CD4-positive, alpha-beta T cell (primary cell): Measurements from ENCODE around the gene PRMT2. TPM values are rescaled to one million over a fixed set of nuclear protein-coding genes. Genes with fewer than 3 reads are reported as not detected.

ENCODE experiments used
- ATAC-seq: fragments of 200-7000 bp; cut with Tn5 transposase; one replicate; pipeline ENCODE4 v1.10.0; 2022; ENCODE audit warnings: mild to moderate bottlenecking; ENCODE audit not compliant: poor library complexity
- CTCF ChIA-PET: fragments of 350-600 bp; sonication (Branson Sonifier 250); formaldehyde crosslinking; loops from one replicate; lab custom pipeline; 2021; ENCODE audit warnings: antibody characterized with exemption, inconsistent platforms; lab: Charles Lee
- POLR2A ChIA-PET: fragments of 350-600 bp; sonication (Branson Sonifier 250); formaldehyde crosslinking; loops from one replicate; lab custom pipeline; 2021; ENCODE audit warnings: antibody characterized with exemption, inconsistent platforms; lab: Charles Lee
- DNase-seq, 14 experiments: peaks; one replicate each; pipeline ENCODE4 v3.0.0-alpha.2; 2013 to 2020; ENCODE audit warnings: mixed read lengths in 2 of 14
- H3K27ac ChIP-seq, 2 donors: one replicate each; pipeline versions ENCODE4 v1.5.1 to v1.7.0; 2013; ENCODE audit warnings: low read length in 2 of 2, low read depth in 1 of 2, mild to moderate bottlenecking in 1 of 2
- H3K27me3 ChIP-seq, 2 experiments: 1 replicate in 1 of 2; 2 replicates in 1 of 2; pipeline versions ENCODE4 v1.6.1 to v1.7.0; 2013; ENCODE audit warnings: low read length in 2 of 2, control low read depth in 1 of 2, mild to moderate bottlenecking in 1 of 2, moderate library complexity in 1 of 2; ENCODE audit not compliant: insufficient read depth in 2 of 2, control insufficient read depth in 1 of 2
- H3K36me3 ChIP-seq: one replicate; pipeline ENCODE4 v1.6.1; 2013; ENCODE audit warnings: low read length, control low read depth; ENCODE audit not compliant: insufficient read depth
- H3K4me1 ChIP-seq: one replicate; pipeline ENCODE4 v1.6.1; 2013; ENCODE audit warnings: low read length, control low read depth; ENCODE audit not compliant: insufficient read depth
- H3K4me3 ChIP-seq: one replicate; pipeline ENCODE4 v1.5.1; 2013; ENCODE audit warnings: mild to moderate bottlenecking, low read length, moderate library complexity
- H3K9me3 ChIP-seq, 2 experiments: 1 replicate in 1 of 2; 2 replicates in 1 of 2; pipeline versions ENCODE4 v1.6.1 to v1.7.0; 2013; ENCODE audit warnings: low read length in 2 of 2, mild to moderate bottlenecking in 2 of 2, control low read depth in 1 of 2, moderate library complexity in 1 of 2; ENCODE audit not compliant: control insufficient read depth in 1 of 2, insufficient read depth in 1 of 2
- H3K27ac Mint-ChIP-seq: one replicate; pipeline ENCODE4 v1.8.0; 2020; ENCODE audit warnings: mixed read lengths
- H3K27me3 Mint-ChIP-seq: one replicate; pipeline ENCODE4 v1.8.0; 2021; ENCODE audit warnings: mixed read lengths
- H3K36me3 Mint-ChIP-seq: one replicate; pipeline ENCODE4 v1.8.0; 2021; ENCODE audit warnings: low read depth, mixed read lengths
- H3K4me1 Mint-ChIP-seq: one replicate; pipeline ENCODE4 v1.8.0; 2021; ENCODE audit warnings: low read depth, mixed read lengths
- H3K4me3 Mint-ChIP-seq: one replicate; pipeline ENCODE4 v1.8.0; 2020; ENCODE audit warnings: mild to moderate bottlenecking, mixed read lengths
- H3K9me3 Mint-ChIP-seq: one replicate; pipeline ENCODE4 v1.8.0; 2020; ENCODE audit warnings: mixed read lengths
- intact Hi-C, 2 experiments: fragments of 100-400 bp; cut with DNase I in 1 of 2; cut with micrococcal nuclease in 1 of 2; formaldehyde crosslinking; loops; one replicate each; pipeline versions ENCODE4 v1.15.1 to v1.9.0; 2023 to 2025; cut with DNase I, micrococcal nuclease
- total RNA-seq, 174 experiments: library from RNA in 2 of 174; stranded (reverse) in 2 of 174; gene quantifications; one replicate each; pipeline ENCODE4 v1.2.3 and lab custom pipeline; 2021 to 2026
- TF ChIP-seq, protein P1 (sequence below): fragments of 200-600 bp; IDR thresholded peaks from one replicate; pipeline ENCODE4 v1.8.0; 2022; ENCODE audit warnings: antibody characterized with exemption, mild to moderate bottlenecking

The PRMT2 gene
- total RNA-seq, 2 experiments from 2014 or later = 97.1 to 101 TPM

DNA sequence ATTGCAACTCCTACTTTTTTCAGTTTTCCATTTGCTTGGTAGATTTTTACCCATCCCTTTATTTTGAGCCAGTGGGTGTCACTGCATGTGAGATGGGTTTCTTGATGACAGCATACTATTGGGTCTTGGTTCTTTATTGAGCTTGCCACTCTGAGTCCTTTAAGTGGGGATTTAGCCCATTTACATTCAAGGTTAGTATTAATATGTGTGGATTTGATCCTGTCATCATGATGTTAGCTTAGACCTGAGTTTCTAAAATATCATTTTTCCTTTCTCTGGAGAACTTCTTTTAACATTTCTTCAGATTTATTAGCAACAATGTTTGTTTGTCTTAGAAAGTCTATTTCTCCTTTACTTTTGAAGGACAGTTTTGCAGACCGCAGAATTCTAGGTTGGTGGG lies 18.8 kb upstream of the PRMT2 start:
- peaks cover 7% of the 10 kb centered on the region for H3K36me3 Mint-ChIP-seq
- no peak overlapping the region for H3K4me3 ChIP-seq
- H3K27ac ChIP-seq = no peak overlapping the region
- no peaks in the 10 kb centered on the region for H3K9me3 ChIP-seq
- no peak overlapping the region for H3K4me3 Mint-ChIP-seq
- peaks cover 18% of the 10 kb centered on the region for H3K4me1 ChIP-seq
- peaks cover under 1% of the 10 kb centered on the region for H3K9me3 Mint-ChIP-seq
- H3K27me3 ChIP-seq = no peaks in the 10 kb centered on the region
- peaks cover 46% of the 10 kb centered on the region for H3K4me1 Mint-ChIP-seq
- no peak for DNase-seq
- no peaks in the 10 kb centered on the region for H3K27me3 Mint-ChIP-seq
- H3K27ac Mint-ChIP-seq = no peak overlapping the region
- H3K36me3 ChIP-seq = no peaks in the 10 kb centered on the region
- ChIA-PET CTCF (no interaction called here), POLR2A (no interaction called here)
- ATAC-seq = no peak
- intact Hi-C loops = no loop called here
- TF ChIP-seq, protein P1, sequence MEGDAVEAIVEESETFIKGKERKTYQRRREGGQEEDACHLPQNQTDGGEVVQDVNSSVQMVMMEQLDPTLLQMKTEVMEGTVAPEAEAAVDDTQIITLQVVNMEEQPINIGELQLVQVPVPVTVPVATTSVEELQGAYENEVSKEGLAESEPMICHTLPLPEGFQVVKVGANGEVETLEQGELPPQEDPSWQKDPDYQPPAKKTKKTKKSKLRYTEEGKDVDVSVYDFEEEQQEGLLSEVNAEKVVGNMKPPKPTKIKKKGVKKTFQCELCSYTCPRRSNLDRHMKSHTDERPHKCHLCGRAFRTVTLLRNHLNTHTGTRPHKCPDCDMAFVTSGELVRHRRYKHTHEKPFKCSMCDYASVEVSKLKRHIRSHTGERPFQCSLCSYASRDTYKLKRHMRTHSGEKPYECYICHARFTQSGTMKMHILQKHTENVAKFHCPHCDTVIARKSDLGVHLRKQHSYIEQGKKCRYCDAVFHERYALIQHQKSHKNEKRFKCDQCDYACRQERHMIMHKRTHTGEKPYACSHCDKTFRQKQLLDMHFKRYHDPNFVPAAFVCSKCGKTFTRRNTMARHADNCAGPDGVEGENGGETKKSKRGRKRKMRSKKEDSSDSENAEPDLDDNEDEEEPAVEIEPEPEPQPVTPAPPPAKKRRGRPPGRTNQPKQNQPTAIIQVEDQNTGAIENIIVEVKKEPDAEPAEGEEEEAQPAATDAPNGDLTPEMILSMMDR = no peak

DNA sequence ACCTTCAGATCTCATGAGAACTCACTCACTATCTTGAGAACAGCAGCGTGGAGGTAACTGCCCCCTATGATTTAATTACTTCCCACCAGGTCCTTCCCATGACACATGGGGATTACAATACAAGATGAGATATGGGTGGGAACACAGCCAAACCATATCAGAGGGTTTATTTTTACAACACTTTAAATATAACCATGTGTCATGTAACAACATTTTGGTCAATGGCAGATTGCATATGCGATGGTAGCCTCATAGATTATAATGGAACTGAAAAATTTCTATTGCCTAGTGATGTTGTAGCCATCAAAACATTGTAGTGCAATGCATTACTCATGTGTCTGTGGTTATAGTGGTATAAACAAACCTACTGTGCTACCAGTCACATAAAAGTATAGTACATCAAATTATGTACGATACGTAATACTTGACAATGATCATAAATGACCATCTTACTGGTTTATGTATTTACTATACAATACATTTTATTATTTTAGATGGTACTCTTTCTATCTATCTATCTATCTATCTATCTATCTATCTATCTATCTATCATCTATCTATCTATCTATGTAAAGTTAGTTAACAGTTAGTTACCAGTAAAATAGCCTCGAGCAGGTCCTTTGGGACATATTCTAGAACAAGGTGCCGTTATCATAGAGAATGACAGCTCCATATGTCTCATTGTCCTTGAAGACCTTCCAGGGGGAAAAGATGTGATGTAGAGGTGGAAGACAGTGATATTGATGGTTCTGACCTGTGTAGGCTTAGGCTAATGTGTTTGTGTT lies 18.0 kb upstream of the PRMT2 start:
- POLR2A ChIA-PET = interaction anchor here (0.7 kb wide), 1 partner anchor 118 kb away, joined by 3 read pairs; no protein-coding TSS in a partner anchor
- H3K4me1 ChIP-seq = peaks cover 26% of the 10 kb centered on the region

DNA sequence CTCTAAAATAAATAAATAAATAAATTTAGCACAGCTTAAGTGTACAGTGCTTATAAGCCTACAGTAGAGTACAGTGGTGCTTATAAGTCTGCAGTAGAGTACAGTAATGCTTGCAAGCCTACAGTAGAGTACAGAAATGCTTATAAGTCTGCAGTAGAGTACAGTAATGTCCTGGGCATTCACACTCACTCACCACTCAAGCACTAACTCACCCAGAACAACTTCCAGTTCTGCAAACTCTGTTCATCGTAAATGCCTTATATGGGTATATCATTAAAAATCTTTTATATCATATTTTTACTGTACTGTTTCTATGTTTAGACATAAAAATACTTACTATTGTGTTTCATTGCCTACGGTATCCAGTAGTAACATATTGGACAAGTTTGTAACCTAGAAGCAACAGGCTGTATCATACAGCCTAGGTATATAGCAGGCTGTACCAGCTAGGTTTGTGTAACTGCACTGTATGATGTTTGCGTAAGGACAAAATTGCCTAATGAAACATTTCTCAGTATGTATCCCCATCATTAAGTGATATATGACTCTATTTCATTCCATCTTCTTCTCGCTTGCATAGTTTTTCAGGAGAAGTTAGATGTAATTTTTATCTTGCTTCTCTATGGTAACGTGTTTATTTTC lies 16.6 kb upstream of the PRMT2 start:
- Mint-ChIP-seq H3K27me3 (no peaks in the 10 kb centered on the region), H3K9me3 (peaks cover 2% of the 10 kb centered on the region), H3K4me3 (no peak overlapping the region), H3K36me3 (no peaks in the 10 kb centered on the region), H3K4me1 (peaks cover 62% of the 10 kb centered on the region), H3K27ac (no peak overlapping the region)
- Histone ChIP-seq H3K27me3 (no peaks in the 10 kb centered on the region), H3K36me3 (no peaks in the 10 kb centered on the region), H3K9me3 (no peaks in the 10 kb centered on the region), H3K27ac (no peak overlapping the region), H3K4me3 (no peak overlapping the region), H3K4me1 (peaks cover 38% of the 10 kb centered on the region)
- ChIA-PET POLR2A (interaction anchor here (0.8 to 5.2 kb wide), 3 partner anchors 16 to 67 kb away, joined by 4 to 90 read pairs (median 6); partner anchors contain the start of gene PRMT2), CTCF (no interaction called here)
- intact Hi-C loops = no loop called here
- no peak for ATAC-seq
- no peak for DNase-seq
- TF ChIP-seq, protein P1 = no peak

More for the DNA sequence above, 18.0 kb upstream of the PRMT2 start:
- TF ChIP-seq, protein P1 = no peak
- no peak overlapping the region for H3K27ac Mint-ChIP-seq
- H3K4me1 Mint-ChIP-seq = peaks cover 54% of the 10 kb centered on the region
- no peaks in the 10 kb centered on the region for H3K36me3 Mint-ChIP-seq
- H3K4me3 ChIP-seq = no peak overlapping the region
- H3K9me3 ChIP-seq = no peaks in the 10 kb centered on the region
- intact Hi-C loops = no loop called here
- CTCF ChIA-PET = interaction anchor here (1.2 kb wide), 1 partner anchor 22 kb away, joined by 3 read pairs; no protein-coding TSS in a partner anchor
- H3K9me3 Mint-ChIP-seq = peaks cover 2% of the 10 kb centered on the region
- H3K27ac ChIP-seq = no peak overlapping the region
- DNase-seq = no peak
- no peaks in the 10 kb centered on the region for H3K36me3 ChIP-seq
- no peaks in the 10 kb centered on the region for H3K27me3 Mint-ChIP-seq
- no peak for ATAC-seq
- H3K4me3 Mint-ChIP-seq = no peak overlapping the region
- no peaks in the 10 kb centered on the region for H3K27me3 ChIP-seq
